Uterus (tissue), 2 donors: Measurements from ENCODE around the gene TYW5.

ENCODE experiments used
- CTCF ChIP-seq, 4 experiments: fragments of 200-600 bp in 2 of 4; fragments of 450-650 bp in 2 of 4; sonication (generic) in 2 of 4; IDR thresholded peaks; one replicate each; pipeline ENCODE4 v1.5.1; 2016 to 2019; ENCODE audit warnings: antibody characterized with exemption in 4 of 4, mild to moderate bottlenecking in 2 of 4, moderate library complexity in 1 of 4
- POLR2A ChIP-seq, 2 donors: fragments of 450-650 bp; IDR thresholded peaks; one replicate each; pipeline ENCODE4 v1.6.1; 2016; ENCODE audit warnings: antibody characterized with exemption in 2 of 2, mild to moderate bottlenecking in 1 of 2, moderate library complexity in 1 of 2

- no peak for TF ChIP-seq CTCF (IDR thresholded peaks at IDR 0.05)
- no peak for TF ChIP-seq POLR2A (IDR thresholded peaks at IDR 0.05)
Observed at GRCh38 chr2:199911877-199912161, 43.5 kb downstream of the TYW5 start.
